ENCODE results near the gene ISG15.
A peak's percentile ranks its signal among the peaks of the same experiment; 100 is the strongest.

ISG15 gene

GRCh38 chr1:1047407-1047806, 34.1 kb downstream of the ISG15 start:
- no peak for DNase-seq (ENCODE audit: low read depth)
- TF ChIP-seq CTCF (IDR thresholded peaks at IDR 0.05; ENCODE audit: low read depth, low read length, missing control alignments): no peak
- H3K4me3 ChIP-seq (ENCODE audit: low read depth, low read length): no peak overlapping the region

- TF ChIP-seq CTCF (IDR thresholded peaks at IDR 0.05; ENCODE audit: low read depth, low read length, missing control alignments): no peak
- no peak overlapping the region for H3K4me3 ChIP-seq (ENCODE audit: low read depth, low read length)
- DNase-seq (ENCODE audit: low read depth): no peak
Measured at GRCh38 chr1:1047963-1048362, 34.7 kb downstream of the ISG15 start.

GRCh38 chr1:1048765-1049164, 35.5 kb downstream of the ISG15 start:
- no peak for TF ChIP-seq CTCF (IDR thresholded peaks at IDR 0.05; ENCODE audit: low read depth, low read length, missing control alignments)
- no peak overlapping the region for H3K4me3 ChIP-seq (ENCODE audit: low read depth, low read length)
- no peak for DNase-seq (ENCODE audit: low read depth)

- TF ChIP-seq CTCF (IDR thresholded peaks at IDR 0.05; ENCODE audit: low read depth, low read length, missing control alignments): peak; percentile 9
- no peak for DNase-seq (ENCODE audit: low read depth)
- H3K4me3 ChIP-seq (ENCODE audit: low read depth, low read length): no peak overlapping the region
Measured at GRCh38 chr1:1049318-1050165, 36.2 kb downstream of the ISG15 start.

- H3K4me3 ChIP-seq (ENCODE audit: low read depth, low read length): no peak overlapping the region
- DNase-seq (ENCODE audit: low read depth): no peak
- TF ChIP-seq CTCF (IDR thresholded peaks at IDR 0.05; ENCODE audit: low read depth, low read length, missing control alignments): no peak
Measured at GRCh38 chr1:1050577-1051052, 37.3 kb downstream of the ISG15 start.

GRCh38 chr1:1051127-1051810, 38.0 kb downstream of the ISG15 start:
- no peak for TF ChIP-seq CTCF (IDR thresholded peaks at IDR 0.05; ENCODE audit: low read depth, low read length, missing control alignments)
- DNase-seq (ENCODE audit: low read depth): no peak
- H3K4me3 ChIP-seq (ENCODE audit: low read depth, low read length): no peak overlapping the region

All from GM12864 (cell line).